SKM-1 (cell line): Measurements from ENCODE around the gene THBS1.

ENCODE experiments used
- DNase-seq: peaks from one replicate; lab custom pipeline; 2025; ENCODE audit not compliant: unreplicated experiment; lab: John Stamatoyannopoulos, UW

The THBS1 gene

GRCh38 chr15:39580485-39581241, at the start of gene THBS1:
TSS of gene THBS1 (plus strand) at chr15:39581079. CDS start at chr15:39581858, 779 bp downstream.
- DNase-seq: no peak

DNA sequence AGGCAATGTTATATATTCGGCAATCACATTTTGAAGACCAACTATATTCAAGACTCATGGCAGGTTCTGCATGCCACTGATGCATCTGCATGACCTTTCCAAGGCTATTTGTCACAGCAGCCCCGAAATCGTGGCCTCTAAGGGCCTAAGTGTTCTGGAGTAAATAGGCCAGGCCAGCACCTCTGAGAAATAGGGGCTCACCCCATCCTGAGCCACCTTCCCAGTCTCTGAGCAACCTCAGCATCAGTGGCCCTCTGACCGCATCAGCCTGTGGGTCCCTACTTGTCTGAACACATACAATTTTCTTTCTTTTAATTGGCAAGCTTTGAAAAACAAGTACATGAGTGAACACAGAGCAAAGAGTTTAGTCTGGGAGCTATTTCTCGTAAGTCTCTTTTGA, 45.9 kb upstream of the THBS1 start:
- DNase-seq: no peak

- DNase-seq: no peak
These were observed 45.4 kb upstream of the THBS1 start for GRCh38 chr15:39535466-39535865.

DNA sequence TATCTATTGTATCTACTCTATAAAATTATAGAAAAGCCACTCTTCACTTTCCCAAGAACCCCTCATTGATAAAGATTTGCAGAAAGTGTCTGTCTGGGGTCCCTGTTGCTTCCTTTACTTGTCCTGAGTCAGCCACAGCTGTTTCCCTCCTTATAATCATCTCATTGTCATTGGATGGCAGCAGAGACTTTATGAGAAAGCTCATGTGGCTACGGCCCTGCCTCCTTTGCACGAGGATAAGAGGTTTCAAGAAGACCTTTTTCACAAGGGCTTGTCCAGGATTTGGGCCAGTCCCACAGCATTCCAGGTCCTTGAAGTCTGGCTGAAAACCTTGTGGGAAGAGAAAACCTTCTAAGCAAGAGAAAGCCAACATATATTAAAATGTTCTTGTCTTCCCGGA, 41.9 kb upstream of the THBS1 start:
- no peak for DNase-seq

- no peak for DNase-seq
These were observed 41.4 kb upstream of the THBS1 start for GRCh38 chr15:39539466-39539865.

- no peak for DNase-seq
These were observed 40.8 kb upstream of the THBS1 start for GRCh38 chr15:39539973-39540558.

GRCh38 chr15:39542385-39543065, 38.4 kb upstream of the THBS1 start:
- no peak for DNase-seq

- no peak for DNase-seq
These were observed 37.2 kb upstream of the THBS1 start for GRCh38 chr15:39543651-39544050.

GRCh38 chr15:39546842-39547241, 34.0 kb upstream of the THBS1 start:
- no peak for DNase-seq

GRCh38 chr15:39548561-39548960, 32.3 kb upstream of the THBS1 start:
- DNase-seq: no peak

GRCh38 chr15:39549912-39550311, 31.0 kb upstream of the THBS1 start:
- DNase-seq: no peak

GRCh38 chr15:39551476-39551875, 29.4 kb upstream of the THBS1 start:
- DNase-seq: no peak

DNA sequence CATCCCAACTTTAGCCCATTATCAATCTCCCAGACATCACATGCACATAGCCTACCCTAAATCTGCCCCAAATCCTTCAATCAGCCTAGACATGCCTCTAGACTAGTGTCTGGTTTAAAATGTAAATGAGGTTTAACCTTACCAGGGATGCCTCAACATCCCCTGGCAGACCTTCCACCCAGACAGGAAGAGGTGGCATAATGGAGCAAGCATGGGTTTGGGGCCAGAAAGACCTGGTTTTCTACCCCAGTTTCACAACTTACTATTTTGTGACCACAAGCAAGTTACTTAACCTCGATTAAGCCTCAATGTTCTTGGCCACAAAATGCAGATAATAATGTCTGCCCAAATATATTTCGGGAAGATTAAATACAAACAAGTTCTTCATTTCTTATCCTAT, 28.3 kb upstream of the THBS1 start:
- peak; percentile 4 for DNase-seq

GRCh38 chr15:39553947-39554693, 26.8 kb upstream of the THBS1 start:
- DNase-seq: no peak

DNA sequence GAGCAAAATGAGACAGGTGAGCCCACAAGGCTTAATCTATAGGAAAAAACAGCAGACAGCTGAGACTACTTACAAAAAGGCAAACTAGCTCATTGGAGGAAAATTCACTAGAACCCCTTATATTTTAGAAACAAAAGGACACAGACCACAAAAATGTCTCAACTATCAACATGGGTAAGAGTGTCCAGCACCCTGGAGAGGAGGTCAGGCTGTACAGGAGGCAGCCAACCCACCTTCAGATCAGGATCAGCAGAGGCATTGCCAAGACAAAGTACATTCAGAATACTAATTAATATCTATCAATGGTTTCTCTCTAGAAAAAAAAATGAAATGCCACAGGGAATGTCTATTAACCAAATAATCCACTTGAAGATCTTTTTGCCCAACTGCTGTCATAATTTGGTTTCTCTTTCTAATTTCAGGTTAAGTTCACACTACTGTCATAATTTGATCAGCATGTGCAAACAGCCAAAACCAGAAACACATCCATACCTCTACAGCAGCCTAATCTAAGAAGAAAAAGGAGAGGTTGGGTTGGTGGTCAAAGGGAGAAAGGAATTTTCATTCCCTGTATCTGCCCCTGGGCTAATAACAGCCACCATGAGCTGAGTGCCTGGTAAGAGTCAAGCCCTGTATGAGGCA, 26.0 kb upstream of the THBS1 start:
- no peak for DNase-seq

GRCh38 chr15:39555885-39556284, 25.0 kb upstream of the THBS1 start:
- DNase-seq: no peak

DNA sequence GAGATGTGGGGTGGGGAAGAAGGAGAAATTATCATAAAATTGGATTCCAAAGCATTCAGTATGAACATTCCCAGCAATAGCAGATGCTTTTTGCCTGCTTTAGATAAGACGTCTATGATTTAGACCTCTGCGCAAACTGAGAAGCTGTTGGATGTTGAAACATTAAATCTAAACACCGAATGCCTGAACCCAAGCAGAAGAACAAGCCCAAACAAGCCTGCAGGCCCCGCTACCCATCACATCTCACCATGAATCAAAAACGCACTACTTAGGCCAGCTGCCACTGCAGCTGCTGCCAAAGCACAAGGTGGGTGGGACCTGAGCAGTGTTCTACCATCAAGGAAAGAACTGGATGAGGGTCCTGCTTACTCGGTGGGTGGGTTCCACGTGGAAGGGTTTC, 24.4 kb upstream of the THBS1 start:
- DNase-seq: no peak

DNA sequence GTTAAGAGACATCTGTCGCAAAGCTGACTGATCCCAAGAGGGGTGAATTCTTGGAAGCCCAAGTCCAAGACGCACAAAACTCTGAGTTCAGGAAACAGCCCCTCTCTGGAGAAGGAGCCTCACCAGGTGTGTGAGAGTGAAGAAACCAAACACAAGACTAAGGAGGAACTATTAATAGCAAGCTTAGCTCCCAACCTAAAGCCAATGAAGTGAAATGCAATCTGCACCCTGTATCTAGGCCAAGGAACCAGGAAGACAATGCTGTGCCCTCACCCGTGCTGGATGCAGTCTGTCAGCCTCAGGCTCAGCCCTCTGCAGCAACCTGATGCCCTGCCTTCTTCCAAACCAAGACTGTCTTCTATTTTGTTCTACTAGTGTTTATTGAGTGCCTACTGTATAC, 22.5 kb upstream of the THBS1 start:
- DNase-seq: no peak

DNA sequence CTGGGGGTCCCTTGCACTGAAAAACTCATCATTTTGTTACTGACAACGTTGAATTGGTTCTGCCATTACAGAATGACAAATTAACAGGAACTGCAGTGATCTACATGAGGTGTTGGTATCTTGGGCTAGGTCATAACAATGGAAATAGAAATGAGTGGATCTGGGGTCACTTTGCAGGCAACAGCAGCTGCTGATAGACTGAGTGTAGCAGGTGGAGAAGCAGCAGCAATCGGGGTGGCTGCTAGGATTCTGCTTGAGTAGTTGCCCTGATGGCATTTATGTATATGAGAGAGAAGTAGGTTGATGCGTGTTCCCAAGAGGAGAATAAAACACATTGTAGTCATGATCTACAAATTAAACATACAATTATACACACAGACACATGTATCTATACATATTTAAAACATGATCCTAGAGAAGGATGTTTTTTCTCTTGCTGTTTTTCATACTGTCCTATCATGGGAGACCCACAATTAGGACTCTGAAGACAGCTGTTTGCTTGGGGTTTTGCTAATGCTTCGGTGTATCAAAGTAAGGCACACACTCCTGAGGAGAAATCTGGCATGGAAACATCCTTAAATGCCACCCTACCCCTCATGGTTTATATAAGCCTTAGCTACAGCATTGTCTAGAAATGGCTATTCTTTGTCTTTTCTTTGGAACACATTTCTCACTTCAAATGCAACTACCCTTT, 15.8 kb upstream of the THBS1 start:
- no peak for DNase-seq

GRCh38 chr15:39565851-39566250, 15.0 kb upstream of the THBS1 start:
- no peak for DNase-seq

DNA sequence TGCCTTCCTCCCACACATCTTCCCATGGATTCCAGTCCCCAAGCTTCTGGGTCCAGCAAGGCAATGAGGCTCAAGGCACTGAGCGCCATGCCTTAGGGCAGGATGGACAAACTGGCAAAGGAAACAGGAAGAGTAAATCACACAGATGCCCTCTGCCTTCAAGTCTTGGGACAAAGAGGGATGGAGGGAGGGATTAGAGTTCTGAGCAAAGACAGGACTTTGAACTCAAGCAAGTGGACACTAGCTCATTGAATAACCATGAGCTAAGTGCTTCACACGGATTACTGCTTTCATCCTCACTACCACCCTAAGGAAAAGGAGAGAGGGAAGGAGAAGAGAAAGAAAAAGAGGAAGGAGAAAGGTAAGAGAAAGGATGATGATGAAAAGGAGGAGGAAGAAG, 7.6 kb upstream of the THBS1 start:
- no peak for DNase-seq
